Esophagus muscularis mucosa (tissue), 4 donors: ENCODE measurements around the gene STK4.

ENCODE experiments used
- EP300 ChIP-seq: sonication (generic); formaldehyde crosslinking; IDR thresholded peaks from one replicate; pipeline ENCODE4 v1.6.1; 2017; ENCODE audit warnings: antibody characterized with exemption
- POLR2A ChIP-seq: fragments of 450-650 bp; IDR thresholded peaks from one replicate; pipeline ENCODE4 v1.6.1; 2017; ENCODE audit warnings: antibody characterized with exemption, moderate library complexity, mild to moderate bottlenecking, low read depth
- POLR2AphosphoS5 ChIP-seq, 2 donors: sonication (generic); formaldehyde crosslinking; IDR thresholded peaks; one replicate each; pipeline ENCODE4 v1.6.1; 2017; ENCODE audit warnings: antibody characterized with exemption in 2 of 2
- TF ChIP-seq, protein P1 (sequence below), 3 experiments: fragments of 200-600 bp in 2 of 3; fragments of 450-650 bp in 1 of 3; sonication (generic) in 2 of 3; IDR thresholded peaks; one replicate each; pipeline ENCODE4 v1.5.1; 2017 to 2019; ENCODE audit warnings: antibody characterized with exemption in 3 of 3, mild to moderate bottlenecking in 2 of 3, moderate library complexity in 1 of 3

DNA sequence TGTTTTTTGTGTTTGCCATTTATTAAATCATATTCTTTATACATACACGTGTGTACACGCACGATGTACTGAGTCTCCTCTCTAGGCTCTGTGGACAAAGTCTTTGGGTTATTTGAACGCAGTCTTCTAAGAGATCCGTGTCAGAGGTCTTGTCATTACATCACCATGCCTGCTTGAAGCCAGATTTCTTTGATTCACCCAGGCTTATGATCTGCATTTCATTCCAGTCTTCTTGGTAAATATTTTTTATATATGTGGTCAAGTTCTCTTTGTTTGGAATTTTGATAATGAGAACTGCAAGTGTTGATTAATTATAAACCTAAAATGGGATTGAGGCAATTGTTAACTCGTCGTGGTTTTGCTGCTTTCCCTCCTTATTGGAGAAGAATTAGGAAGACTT lies 100.1 kb downstream of the STK4 start:
- TF ChIP-seq, protein P1, sequence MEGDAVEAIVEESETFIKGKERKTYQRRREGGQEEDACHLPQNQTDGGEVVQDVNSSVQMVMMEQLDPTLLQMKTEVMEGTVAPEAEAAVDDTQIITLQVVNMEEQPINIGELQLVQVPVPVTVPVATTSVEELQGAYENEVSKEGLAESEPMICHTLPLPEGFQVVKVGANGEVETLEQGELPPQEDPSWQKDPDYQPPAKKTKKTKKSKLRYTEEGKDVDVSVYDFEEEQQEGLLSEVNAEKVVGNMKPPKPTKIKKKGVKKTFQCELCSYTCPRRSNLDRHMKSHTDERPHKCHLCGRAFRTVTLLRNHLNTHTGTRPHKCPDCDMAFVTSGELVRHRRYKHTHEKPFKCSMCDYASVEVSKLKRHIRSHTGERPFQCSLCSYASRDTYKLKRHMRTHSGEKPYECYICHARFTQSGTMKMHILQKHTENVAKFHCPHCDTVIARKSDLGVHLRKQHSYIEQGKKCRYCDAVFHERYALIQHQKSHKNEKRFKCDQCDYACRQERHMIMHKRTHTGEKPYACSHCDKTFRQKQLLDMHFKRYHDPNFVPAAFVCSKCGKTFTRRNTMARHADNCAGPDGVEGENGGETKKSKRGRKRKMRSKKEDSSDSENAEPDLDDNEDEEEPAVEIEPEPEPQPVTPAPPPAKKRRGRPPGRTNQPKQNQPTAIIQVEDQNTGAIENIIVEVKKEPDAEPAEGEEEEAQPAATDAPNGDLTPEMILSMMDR (IDR thresholded peaks at IDR 0.05) = no peak
- TF ChIP-seq POLR2A (no peak), POLR2AphosphoS5 (IDR thresholded peaks at IDR 0.05) (no peak), EP300 (no peak)
